Neural cell (in vitro differentiated cells): ENCODE results near the gene CLPSL2. TPM values are rescaled to one million over a fixed set of nuclear protein-coding genes. Genes with fewer than 3 reads are reported as not detected.

Experiments used
- H2AFZ ChIP-seq: fragments of 200-600, 300-800 bp; sonication (generic), shearing (Covaris generic); 2 replicates; pipeline ENCODE4 v1.6.0; 2014; ENCODE audit warnings: low read depth, mild to moderate bottlenecking, antibody characterized with exemption, low read length, moderate library complexity
- H3F3A ChIP-seq: fragments of 200-600 bp; shearing (Covaris generic); 2 replicates; pipeline ENCODE4 v1.6.1; 2016; ENCODE audit warnings: mild to moderate bottlenecking, moderate library complexity, mixed read lengths, antibody characterized with exemption, low read length; ENCODE audit not compliant: insufficient read depth, poor library complexity, severe bottlenecking
- H3K27ac ChIP-seq: fragments of 200-600, 300-800 bp; sonication (generic), shearing (Covaris generic); 2 replicates; pipeline ENCODE4 v1.5.1; 2014; ENCODE audit warnings: mild to moderate bottlenecking, low read length, moderate library complexity
- H3K27me3 ChIP-seq: fragments of 300-800, 200-600 bp; sonication (generic), shearing (Covaris generic); 2 replicates; pipeline ENCODE4 v1.6.0; 2014; ENCODE audit warnings: mild to moderate bottlenecking, low read depth, low read length, moderate library complexity; ENCODE audit not compliant: insufficient read depth
- H3K36me3 ChIP-seq: fragments of 300-800, 200-600 bp; sonication (generic), shearing (Covaris generic); 2 replicates; pipeline ENCODE4 v1.5.1; 2014; ENCODE audit warnings: mild to moderate bottlenecking, antibody characterized with exemption, low read length, moderate library complexity; ENCODE audit not compliant: insufficient read depth
- H3K4me2 ChIP-seq: fragments of 300-800, 200-600 bp; sonication (generic), shearing (Covaris generic); 2 replicates; pipeline ENCODE4 v1.6.0; 2014; ENCODE audit warnings: mild to moderate bottlenecking, low read length
- H3K4me3 ChIP-seq: fragments of 300-800, 200-600 bp; sonication (generic), shearing (Covaris generic); 2 replicates; pipeline ENCODE4 v1.5.1; 2014; ENCODE audit warnings: mild to moderate bottlenecking, low read length, moderate library complexity
- H3K79me2 ChIP-seq: fragments of 200-600 bp; shearing (Covaris generic); replicated peaks from 2 replicates; pipeline ENCODE4 v1.6.0; 2014; ENCODE audit warnings: mild to moderate bottlenecking, low read length, moderate library complexity; ENCODE audit not compliant: insufficient read depth
- H3K9ac ChIP-seq: fragments of 300-800, 200-600 bp; sonication (generic), shearing (Covaris generic); 2 replicates; pipeline ENCODE4 v1.6.1; 2016; ENCODE audit warnings: mild to moderate bottlenecking, low read length, mixed read lengths
- H3K9me2 ChIP-seq: fragments of 200-600 bp; shearing (Covaris generic); 2 replicates; pipeline ENCODE4 v1.6.1; 2016; ENCODE audit warnings: mild to moderate bottlenecking, low read length, mixed read lengths; ENCODE audit not compliant: insufficient read depth
- H3K9me3 ChIP-seq: fragments of 200-600, 300-800 bp; sonication (generic), shearing (Covaris generic); 2 replicates; pipeline ENCODE4 v1.6.1; 2016; ENCODE audit warnings: mild to moderate bottlenecking, mixed run types, low read length, moderate library complexity, mixed read lengths
- H4K20me1 ChIP-seq: fragments of 200-600 bp; shearing (Covaris generic); 2 replicates; pipeline ENCODE4 v1.6.1; 2016; ENCODE audit warnings: mild to moderate bottlenecking, mixed run types; ENCODE audit not compliant: insufficient read depth
- CTCF ChIP-seq: fragments of 450-650 bp; IDR thresholded peaks from 2 replicates; pipeline ENCODE4 v1.5.1; 2014; ENCODE audit warnings: antibody characterized with exemption, mild to moderate bottlenecking, moderate library complexity; ENCODE audit not compliant: poor library complexity, severe bottlenecking
- EP300 ChIP-seq: fragments of 450-650 bp; conservative IDR thresholded peaks from 2 replicates; pipeline ENCODE4 v1.6.1; 2014; ENCODE audit warnings: antibody characterized with exemption, mild to moderate bottlenecking, moderate library complexity; ENCODE audit not compliant: poor library complexity, severe bottlenecking
- EZH2 ChIP-seq: fragments of 200-600, 300-800 bp; shearing (Covaris generic), sonication (generic); IDR thresholded peaks from 2 replicates; pipeline ENCODE4 v1.6.1; 2014; ENCODE audit warnings: antibody characterized with exemption, low read length, borderline replicate concordance, mild to moderate bottlenecking; ENCODE audit not compliant: insufficient read depth, poor library complexity, severe bottlenecking
- MXI1 ChIP-seq: fragments of 450-650 bp; conservative IDR thresholded peaks from 2 replicates; pipeline ENCODE4 v1.6.1; 2014; ENCODE audit warnings: antibody characterized with exemption, mild to moderate bottlenecking; ENCODE audit not compliant: poor library complexity, severe bottlenecking
- POLR2AphosphoS5 ChIP-seq: IDR thresholded peaks from 2 replicates; pipeline ENCODE4 v1.6.1; 2012
- RAD21 ChIP-seq: fragments of 450-650 bp; conservative IDR thresholded peaks from 2 replicates; pipeline ENCODE4 v1.6.1; 2014; ENCODE audit warnings: antibody characterized with exemption, mild to moderate bottlenecking, moderate library complexity
- REST ChIP-seq: IDR thresholded peaks from 2 replicates; pipeline ENCODE4 v1.6.1; 2012; ENCODE audit warnings: borderline replicate concordance
- SMC3 ChIP-seq: fragments of 450-650 bp; conservative IDR thresholded peaks from 2 replicates; pipeline ENCODE4 v1.6.1; 2014; ENCODE audit warnings: antibody characterized with exemption, mild to moderate bottlenecking, moderate library complexity; ENCODE audit not compliant: poor library complexity
- TAF1 ChIP-seq: IDR thresholded peaks from 2 replicates; pipeline ENCODE4 v1.6.1; 2012; ENCODE audit warnings: low read depth
- polyA plus RNA-seq: library from polyadenylated mRNA; depleted of rRNA; stranded (reverse); fragments of >200 nt; gene quantifications from 2 replicates; pipeline ENCODE4 v1.2.3, GENCODE V29; 2014

The CLPSL2 gene
- polyA plus RNA-seq, 1 donor from 2014 or later = not detected

DNA sequence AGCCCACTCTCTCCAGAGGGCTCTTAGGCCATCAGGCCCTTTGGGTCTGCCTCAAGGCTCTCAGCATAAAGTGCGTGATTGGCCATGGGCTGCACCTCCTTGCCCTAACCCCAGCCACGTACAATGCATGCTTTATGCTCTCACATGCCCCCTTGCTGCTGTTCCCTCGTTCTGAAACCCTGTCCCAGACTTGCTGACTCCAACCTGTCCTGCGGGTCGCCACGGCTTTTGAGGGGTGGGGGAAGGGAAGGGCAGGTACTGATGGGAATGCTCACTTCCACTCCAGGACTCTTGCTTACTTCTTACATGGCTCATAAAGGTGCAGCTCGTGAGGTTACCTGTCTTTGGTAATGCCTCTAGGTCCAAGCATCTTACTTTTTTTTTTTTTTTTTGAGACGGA is 33.6 kb upstream of the CLPSL2 start:
- Histone ChIP-seq H2AFZ (no peak overlapping the region), H4K20me1 (no peaks in the 10 kb centered on the region), H3K9me3 (no peaks in the 10 kb centered on the region), H3K79me2 (no peaks in the 10 kb centered on the region), H3K27me3 (no peaks in the 10 kb centered on the region), H3K36me3 (no peaks in the 10 kb centered on the region), H3K4me2 (no peak overlapping the region), H3K27ac (no peak overlapping the region), H3K4me3 (no peak overlapping the region), H3F3A (no peaks in the 10 kb centered on the region), H3K9me2 (no peaks in the 10 kb centered on the region), H3K9ac (no peak overlapping the region)
- no peak for TF ChIP-seq EP300
- TF ChIP-seq EZH2 = no peak
- TF ChIP-seq MXI1 = no peak
- TF ChIP-seq CTCF = no peak
- no peak for TF ChIP-seq POLR2AphosphoS5
- no peak for TF ChIP-seq RAD21
- TF ChIP-seq SMC3 = no peak
- no peak for TF ChIP-seq REST

GRCh38 chr6:35745509-35745908 is 30.9 kb upstream of the CLPSL2 start:
- Histone ChIP-seq H3K79me2 (no peaks in the 10 kb centered on the region), H3K27ac (no peak overlapping the region), H3K27me3 (no peaks in the 10 kb centered on the region), H2AFZ (no peak overlapping the region), H3F3A (no peaks in the 10 kb centered on the region), H3K9ac (no peak overlapping the region), H3K4me3 (no peak overlapping the region), H3K36me3 (no peaks in the 10 kb centered on the region), H3K4me2 (no peak overlapping the region), H3K9me2 (no peaks in the 10 kb centered on the region), H3K9me3 (no peaks in the 10 kb centered on the region), H4K20me1 (no peaks in the 10 kb centered on the region)
- TF ChIP-seq EP300 (no peak), EZH2 (no peak), CTCF (no peak), TAF1 (no peak), POLR2AphosphoS5 (no peak), REST (no peak), SMC3 (no peak), MXI1 (no peak), RAD21 (no peak)
